Measurements from ENCODE around the gene ACAA2. TPM values are rescaled to one million over a fixed set of nuclear protein-coding genes. Genes with fewer than 3 reads are reported as not detected.

ACAA2 gene
- total and polyA plus RNA-seq, 10 donors = 20.9 to 44.0 (median 34.0) TPM

GRCh38 chr18:49856496-49856895 lies 43.2 kb upstream of the ACAA2 start:
- TF ChIP-seq CTCF (IDR thresholded peaks at IDR 0.05 in 8 of 11, conservative IDR thresholded peaks at IDR 0.05 in 3 of 11) = no peak
- TF ChIP-seq POLR2AphosphoS5 (IDR thresholded peaks at IDR 0.05) = no peak
- H3K4me1 ChIP-seq = no peaks in the 10 kb centered on the region
- no peak overlapping the region for H3K27ac ChIP-seq
- H3K36me3 ChIP-seq = no peaks in the 10 kb centered on the region
- WGBS, 5 donors = 89 to 97% (median 93%) methylated on average over 6 of the region's 6 CpGs
- H3K4me3 ChIP-seq = no peak overlapping the region
- no peaks in the 10 kb centered on the region for H3K9me3 ChIP-seq
- intact Hi-C loops (cut with DNase I; ENCODE audit: low total_unique reads) = loop anchor here (5.0 kb wide), 2 partner anchors 299 to 349 kb away; no protein-coding TSS in a partner anchor
- no peaks in the 10 kb centered on the region for H3K27me3 ChIP-seq (replicated peaks in 1 of 7)
- no peak for DNase-seq

GRCh38 chr18:49855711-49856415 lies 42.5 kb upstream of the ACAA2 start:
- Histone ChIP-seq H3K36me3 (no peaks in the 10 kb centered on the region), H3K4me1 (no peaks in the 10 kb centered on the region), H3K4me3 (no peak overlapping the region), H3K27me3 (replicated peaks in 1 of 7) (no peaks in the 10 kb centered on the region), H3K27ac (no peak overlapping the region), H3K9me3 (no peaks in the 10 kb centered on the region)
- TF ChIP-seq POLR2A (IDR thresholded peaks at IDR 0.05) (no peak), CTCF (IDR thresholded peaks at IDR 0.05 in 8 of 11, conservative IDR thresholded peaks at IDR 0.05 in 3 of 11) (no peak), POLR2AphosphoS5 (IDR thresholded peaks at IDR 0.05) (no peak)
- DNase-seq = no peak
- WGBS, 5 donors = 82 to 98% (median 93%) methylated on average over 6 to 7 of the region's 7 CpGs
- intact Hi-C loops (cut with DNase I; ENCODE audit: low total_unique reads) = loop anchor here (5.0 kb wide), 2 partner anchors 299 to 349 kb away; no protein-coding TSS in a partner anchor

- Histone ChIP-seq H3K9me3 (no peaks in the 10 kb centered on the region), H3K4me1 (no peaks in the 10 kb centered on the region), H3K4me3 (no peak overlapping the region), H3K36me3 (no peaks in the 10 kb centered on the region), H3K27me3 (replicated peaks in 1 of 7) (peaks cover 0 to 9% (median 0%) of the 10 kb centered on the region in 7 donors), H3K27ac (no peak overlapping the region)
- WGBS, 5 donors = 84 to 93% (median 87%) methylated on average over 3 of the region's 3 CpGs
- TF ChIP-seq POLR2A (IDR thresholded peaks at IDR 0.05) = no peak
- no peak for TF ChIP-seq POLR2AphosphoS5 (IDR thresholded peaks at IDR 0.05)
- no peak for TF ChIP-seq CTCF (IDR thresholded peaks at IDR 0.05 in 8 of 11, conservative IDR thresholded peaks at IDR 0.05 in 3 of 11)
- DNase-seq = no peak
- intact Hi-C loops (cut with DNase I; ENCODE audit: low total_unique reads) = loop anchor here (5.0 kb wide), 2 partner anchors 297 to 347 kb away; no protein-coding TSS in a partner anchor
These were observed 41.3 kb upstream of the ACAA2 start for GRCh38 chr18:49854681-49855080.

GRCh38 chr18:49853436-49853835 lies 40.1 kb upstream of the ACAA2 start:
- intact Hi-C loops (cut with DNase I; ENCODE audit: low total_unique reads) = no loop called here
- WGBS, 5 donors = 82 to 93% (median 88%) methylated on average over 5 to 8 of the region's 8 CpGs
- no peaks in the 10 kb centered on the region for H3K4me1 ChIP-seq

More at GRCh38 chr18:49853436-49853835, 40.1 kb upstream of the ACAA2 start:
- Histone ChIP-seq H3K27ac (no peak overlapping the region), H3K4me3 (no peak overlapping the region), H3K36me3 (no peaks in the 10 kb centered on the region), H3K27me3 (replicated peaks in 1 of 7) (peaks cover 0 to 20% (median 0%) of the 10 kb centered on the region in 7 donors), H3K9me3 (no peaks in the 10 kb centered on the region)
- no peak for DNase-seq
- TF ChIP-seq CTCF (IDR thresholded peaks at IDR 0.05 in 8 of 11, conservative IDR thresholded peaks at IDR 0.05 in 3 of 11) = no peak
- no peak for TF ChIP-seq POLR2AphosphoS5 (IDR thresholded peaks at IDR 0.05)
- TF ChIP-seq POLR2A (IDR thresholded peaks at IDR 0.05) = no peak
